Measurements from ENCODE around the gene SCGB2A2. TPM values are rescaled to one million over a fixed set of nuclear protein-coding genes. Genes with fewer than 3 reads are reported as not detected.

Gene SCGB2A2
- total RNA-seq, 1 experiment from 2014 or later: not detected

DNA sequence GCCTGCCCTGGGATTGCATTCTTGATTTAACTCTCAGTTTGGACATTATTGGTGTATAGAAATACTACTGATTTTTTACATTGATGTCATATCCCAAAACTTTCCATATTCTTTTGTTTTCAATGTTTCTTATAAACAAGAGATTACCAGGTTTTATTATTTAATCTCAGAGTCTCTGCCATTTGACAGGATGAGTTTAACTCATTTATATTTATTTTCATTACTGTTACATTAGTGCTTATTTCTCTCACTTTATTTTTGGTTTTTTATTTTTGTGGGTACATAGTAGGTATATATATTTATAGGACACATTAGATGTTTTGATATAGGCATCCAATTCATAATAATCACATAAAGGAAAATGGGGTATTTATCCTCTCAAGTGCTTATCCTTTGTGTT, 38.0 kb downstream of the SCGB2A2 start:
- Mint-ChIP-seq H3K27ac (ENCODE audit: unreplicated experiment) (no peak overlapping the region), H3K27me3 (ENCODE audit: unreplicated experiment) (peaks cover 9% of the 10 kb centered on the region), H3K36me3 (ENCODE audit: insufficient read depth, unreplicated experiment) (no peaks in the 10 kb centered on the region), H3K9me3 (ENCODE audit: low read depth, unreplicated experiment) (no peaks in the 10 kb centered on the region), H3K4me1 (ENCODE audit: low read depth, unreplicated experiment) (no peaks in the 10 kb centered on the region), H3K4me3 (ENCODE audit: low read depth, unreplicated experiment) (no peak overlapping the region)
- intact Hi-C loops (cut with micrococcal nuclease; ENCODE audit: unreplicated experiment): no loop called here
- BruUV-seq (replicated peaks): no TSS peak
- TF ChIP-seq, protein P1, sequence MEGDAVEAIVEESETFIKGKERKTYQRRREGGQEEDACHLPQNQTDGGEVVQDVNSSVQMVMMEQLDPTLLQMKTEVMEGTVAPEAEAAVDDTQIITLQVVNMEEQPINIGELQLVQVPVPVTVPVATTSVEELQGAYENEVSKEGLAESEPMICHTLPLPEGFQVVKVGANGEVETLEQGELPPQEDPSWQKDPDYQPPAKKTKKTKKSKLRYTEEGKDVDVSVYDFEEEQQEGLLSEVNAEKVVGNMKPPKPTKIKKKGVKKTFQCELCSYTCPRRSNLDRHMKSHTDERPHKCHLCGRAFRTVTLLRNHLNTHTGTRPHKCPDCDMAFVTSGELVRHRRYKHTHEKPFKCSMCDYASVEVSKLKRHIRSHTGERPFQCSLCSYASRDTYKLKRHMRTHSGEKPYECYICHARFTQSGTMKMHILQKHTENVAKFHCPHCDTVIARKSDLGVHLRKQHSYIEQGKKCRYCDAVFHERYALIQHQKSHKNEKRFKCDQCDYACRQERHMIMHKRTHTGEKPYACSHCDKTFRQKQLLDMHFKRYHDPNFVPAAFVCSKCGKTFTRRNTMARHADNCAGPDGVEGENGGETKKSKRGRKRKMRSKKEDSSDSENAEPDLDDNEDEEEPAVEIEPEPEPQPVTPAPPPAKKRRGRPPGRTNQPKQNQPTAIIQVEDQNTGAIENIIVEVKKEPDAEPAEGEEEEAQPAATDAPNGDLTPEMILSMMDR (IDR thresholded peaks at IDR 0.05; ENCODE audit: unreplicated experiment): no peak
- DNase-seq: no peak
- CTCF ChIA-PET: no interaction called here

DNA sequence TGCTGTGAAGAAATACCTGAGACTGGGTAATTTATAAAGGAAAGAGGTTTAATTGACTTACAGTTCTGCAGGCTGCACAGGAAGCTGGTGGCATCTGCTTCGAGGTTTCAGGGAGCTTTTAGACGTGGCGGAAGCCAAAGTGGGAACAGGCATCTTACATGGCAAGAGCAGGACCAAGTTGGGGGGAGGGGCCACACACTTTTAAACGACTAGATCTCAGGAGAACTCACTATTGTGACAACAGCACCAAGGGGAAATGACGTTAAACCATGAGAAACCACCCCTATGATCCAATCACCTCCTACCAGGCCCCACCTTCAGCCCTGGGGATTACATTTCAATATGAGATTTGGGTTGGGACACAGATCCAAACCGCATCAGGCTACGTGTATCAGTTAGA, 40.0 kb downstream of the SCGB2A2 start:
- Mint-ChIP-seq H3K4me3 (ENCODE audit: low read depth, unreplicated experiment) (no peak overlapping the region), H3K36me3 (ENCODE audit: insufficient read depth, unreplicated experiment) (no peaks in the 10 kb centered on the region), H3K4me1 (ENCODE audit: low read depth, unreplicated experiment) (no peaks in the 10 kb centered on the region), H3K27ac (ENCODE audit: unreplicated experiment) (no peak overlapping the region), H3K27me3 (ENCODE audit: unreplicated experiment) (peaks cover 17% of the 10 kb centered on the region), H3K9me3 (ENCODE audit: low read depth, unreplicated experiment) (no peaks in the 10 kb centered on the region)
- TF ChIP-seq, protein P1 (IDR thresholded peaks at IDR 0.05; ENCODE audit: unreplicated experiment): no peak
- CTCF ChIA-PET: no interaction called here
- BruUV-seq (replicated peaks): no TSS peak
- intact Hi-C loops (cut with micrococcal nuclease; ENCODE audit: unreplicated experiment): loop anchor here (1.0 kb wide), 1 partner anchor 93 kb away; no protein-coding TSS in a partner anchor
- no peak for DNase-seq

- H3K27ac Mint-ChIP-seq (ENCODE audit: unreplicated experiment): no peak overlapping the region
Measured at GRCh38 chr11:62315431-62315830, 45.5 kb downstream of the SCGB2A2 start.

GRCh38 chr11:62322524-62322923, 52.6 kb downstream of the SCGB2A2 start:
- no peaks in the 10 kb centered on the region for H3K9me3 Mint-ChIP-seq (ENCODE audit: low read depth, unreplicated experiment)
- H3K36me3 Mint-ChIP-seq (ENCODE audit: insufficient read depth, unreplicated experiment): no peaks in the 10 kb centered on the region
- CTCF ChIA-PET: no interaction called here
- no peak for DNase-seq
- H3K4me3 Mint-ChIP-seq (ENCODE audit: low read depth, unreplicated experiment): no peak overlapping the region
- BruUV-seq (replicated peaks): no TSS peak
- no peak overlapping the region for H3K27ac Mint-ChIP-seq (ENCODE audit: unreplicated experiment)
- TF ChIP-seq, protein P1 (IDR thresholded peaks at IDR 0.05; ENCODE audit: unreplicated experiment): no peak
- peaks cover 22% of the 10 kb centered on the region for H3K4me1 Mint-ChIP-seq (ENCODE audit: low read depth, unreplicated experiment)
- intact Hi-C loops (cut with micrococcal nuclease; ENCODE audit: unreplicated experiment): no loop called here
- peaks cover 20% of the 10 kb centered on the region for H3K27me3 Mint-ChIP-seq (ENCODE audit: unreplicated experiment)

More at GRCh38 chr11:62315431-62315830, 45.5 kb downstream of the SCGB2A2 start:
- CTCF ChIA-PET: no interaction called here
- DNase-seq: no peak
- intact Hi-C loops (cut with micrococcal nuclease; ENCODE audit: unreplicated experiment): no loop called here
- BruUV-seq (replicated peaks): no TSS peak
- H3K9me3 Mint-ChIP-seq (ENCODE audit: low read depth, unreplicated experiment): no peaks in the 10 kb centered on the region
- TF ChIP-seq, protein P1 (IDR thresholded peaks at IDR 0.05; ENCODE audit: unreplicated experiment): no peak
- H3K4me1 Mint-ChIP-seq (ENCODE audit: low read depth, unreplicated experiment): no peaks in the 10 kb centered on the region
- no peak overlapping the region for H3K4me3 Mint-ChIP-seq (ENCODE audit: low read depth, unreplicated experiment)
- H3K27me3 Mint-ChIP-seq (ENCODE audit: unreplicated experiment): peaks cover 52% of the 10 kb centered on the region
- no peaks in the 10 kb centered on the region for H3K36me3 Mint-ChIP-seq (ENCODE audit: insufficient read depth, unreplicated experiment)

Other genes starting within 250 kb of the SCGB2A2 start
- 94.3 and 115 TPM in 2 replicates for gene INCENP, start 146.1 kb upstream of the SCGB2A2 start, total RNA-seq (2022)
- not detected in 2 replicates for gene SCGB1D1, start 79.9 kb upstream of the SCGB2A2 start, total RNA-seq (2022)
- gene SCGB2A1, start 61.5 kb upstream of the SCGB2A2 start, total RNA-seq (2022): not detected in 2 replicates
- not detected in 2 replicates for gene SCGB1D2, start 27.9 kb upstream of the SCGB2A2 start, total RNA-seq (2022)
- not detected in 2 replicates for gene SCGB1D4, start 28.9 kb downstream of the SCGB2A2 start, total RNA-seq (2022)
- gene ASRGL1, start 67.3 kb downstream of the SCGB2A2 start, total RNA-seq (2022): 30.3 and 38.7 TPM in 2 replicates
- not detected in 2 replicates for gene SCGB1A1, start 148.9 kb downstream of the SCGB2A2 start, total RNA-seq (2022)